Keratinocyte (primary cell): ENCODE measurements around the gene SDK1. TPM values are rescaled to one million over a fixed set of nuclear protein-coding genes. Genes with fewer than 3 reads are reported as not detected.

ENCODE experiments used
- DNase-seq: peaks from one replicate; pipeline ENCODE4 v3.0.0-alpha.2; 2011; ENCODE audit warnings: low read depth, missing footprints, low spot score
- FAIRE-seq: peaks from 2 replicates; lab custom pipeline; 2011; peaks lifted over from hg19 to GRCh38; lab: Jason Lieb, UNC
- H2AFZ ChIP-seq: 2 replicates; pipeline ENCODE4 v1.6.0; 2012; ENCODE audit warnings: low read length, control low read depth, inconsistent platforms; ENCODE audit not compliant: control insufficient read depth
- H3K27ac ChIP-seq: 2 replicates; pipeline ENCODE4 v1.5.1; 2011; ENCODE audit warnings: low read length; ENCODE audit not compliant: control insufficient read depth, insufficient read depth
- H3K27me3 ChIP-seq: 3 replicates; pipeline ENCODE4 v1.6.0; 2011; ENCODE audit warnings: low read length; ENCODE audit not compliant: control insufficient read depth, insufficient read depth; ENCODE audit errors: extremely low read depth
- H3K36me3 ChIP-seq, 2 experiments: 2 replicates in 1 of 2; 3 replicates in 1 of 2; pipeline ENCODE4 v1.5.1; 2011; ENCODE audit warnings: low read length in 2 of 2, mild to moderate bottlenecking in 1 of 2; ENCODE audit not compliant: control insufficient read depth in 2 of 2, insufficient read depth in 2 of 2; ENCODE audit errors: extremely low read depth in 1 of 2
- H3K4me1 ChIP-seq: 3 replicates; pipeline ENCODE4 v1.5.1; 2011; ENCODE audit warnings: low read length; ENCODE audit not compliant: control insufficient read depth, insufficient read depth; ENCODE audit errors: extremely low read depth
- H3K4me2 ChIP-seq: 3 replicates; pipeline ENCODE4 v1.6.0; 2011; ENCODE audit warnings: low read depth, low read length; ENCODE audit not compliant: control insufficient read depth, insufficient read depth; ENCODE audit errors: extremely low read depth
- H3K4me3 ChIP-seq, 3 experiments: fragments of 200-600 bp in 1 of 3; sonication (generic) in 1 of 3; 2 replicates in 2 of 3; 3 replicates in 1 of 3; pipeline ENCODE4 v1.5.1; 2011 to 2016; ENCODE audit warnings: low read length in 3 of 3, mild to moderate bottlenecking in 3 of 3, control low read depth in 2 of 3, inconsistent platforms in 1 of 3, low read depth in 1 of 3, mixed read lengths in 1 of 3, mixed run types in 1 of 3, moderate library complexity in 1 of 3; ENCODE audit not compliant: control insufficient read depth in 2 of 3, insufficient read depth in 2 of 3; ENCODE audit errors: extremely low read depth in 1 of 3
- H3K79me2 ChIP-seq: 2 replicates; pipeline ENCODE4 v1.6.0; 2012; ENCODE audit warnings: low read length; ENCODE audit not compliant: control insufficient read depth, insufficient read depth
- H3K9ac ChIP-seq: 3 replicates; pipeline ENCODE4 v1.6.0; 2011; ENCODE audit warnings: low read length; ENCODE audit not compliant: control insufficient read depth, insufficient read depth; ENCODE audit errors: extremely low read depth
- H3K9me1 ChIP-seq: 3 replicates; pipeline ENCODE4 v1.6.0; 2011; ENCODE audit warnings: low read length; ENCODE audit not compliant: control insufficient read depth, insufficient read depth; ENCODE audit errors: extremely low read depth
- H3K9me3 ChIP-seq: 2 replicates; pipeline ENCODE4 v1.5.1; 2012; ENCODE audit warnings: low read depth, low read length; ENCODE audit not compliant: control insufficient read depth
- H4K20me1 ChIP-seq: 3 replicates; pipeline ENCODE4 v1.6.0; 2011; ENCODE audit warnings: low read length; ENCODE audit not compliant: control insufficient read depth, insufficient read depth; ENCODE audit errors: extremely low read depth
- EZH2 ChIP-seq: IDR thresholded peaks from one replicate; pipeline ENCODE4 v1.6.1; 2012; ENCODE audit warnings: inconsistent platforms, mild to moderate bottlenecking, low read length, moderate library complexity
- dilution Hi-C: fragments of 300-500 bp; cut with MboI; formaldehyde crosslinking; loops from one replicate; pipeline ENCODE4 v1.7.0; 2020; ENCODE audit warnings: low sequenced_read_pairs; ENCODE audit not compliant: extremely low pct_ligation_motif_present
- polyA plus RNA-seq, 5 experiments: library from polyadenylated mRNA; depleted of rRNA in 3 of 5; stranded (reverse) in 3 of 5; stranded (forward) in 1 of 5; unstranded in 1 of 5; fragments of >200 nt; gene quantifications; 1 replicate in 1 of 5; 2 replicates in 3 of 5; 3 replicates in 1 of 5; pipeline versions ENCODE4 v1.2.1 to v1.2.3, GENCODE V29; 2011 to 2012; ENCODE audit warnings: missing spikeins in 2 of 5, low read depth in 1 of 5, low replicate concordance in 1 of 5
- TF ChIP-seq, protein P1 (sequence below), 3 experiments: IDR thresholded peaks in 1 of 3; conservative IDR thresholded peaks in 1 of 3; optimal IDR thresholded peaks in 1 of 3; 2 replicates in 2 of 3; 3 replicates in 1 of 3; pipeline versions ENCODE3 to v1.5.1; 2011; ENCODE audit warnings: low read length in 3 of 3, mild to moderate bottlenecking in 3 of 3, moderate library complexity in 2 of 3, control low read depth in 1 of 3, inconsistent platforms in 1 of 3; ENCODE audit not compliant: insufficient read depth in 2 of 3; ENCODE audit errors: extremely low read depth in 1 of 3

Gene SDK1
- polyA plus RNA-seq, 1 donor (not counting 4 experiments of a cell fraction or from before 2014, with no cell fraction given): 0.66 TPM

DNA sequence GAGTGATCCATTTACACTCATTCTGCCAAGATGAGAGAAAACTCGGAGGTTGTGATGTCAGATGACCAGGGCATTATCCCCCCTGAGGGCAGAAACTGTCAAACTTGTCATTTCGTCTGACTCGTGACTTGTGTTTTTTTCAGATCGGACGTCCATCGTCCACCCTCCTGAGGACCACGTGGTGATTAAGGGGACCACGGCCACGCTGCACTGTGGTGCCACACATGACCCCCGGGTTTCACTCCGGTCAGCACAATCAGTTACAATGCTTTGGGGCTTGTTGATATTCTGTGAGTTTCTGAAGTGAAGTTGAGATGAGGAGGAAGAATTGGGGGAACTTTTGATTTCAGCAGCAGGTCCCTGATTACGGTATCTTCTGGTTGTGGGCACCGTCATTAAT, 670.3 kb downstream of the SDK1 start:
- H3K9me1 ChIP-seq: no peaks in the 10 kb centered on the region
- dilution Hi-C loops: no loop called here
- H3K79me2 ChIP-seq: no peaks in the 10 kb centered on the region
- H3K27me3 ChIP-seq: no peaks in the 10 kb centered on the region
- DNase-seq (no peak), FAIRE-seq (no peak)
- no peak overlapping the region for H3K4me3 ChIP-seq
- no peaks in the 10 kb centered on the region for H3K4me1 ChIP-seq
- H3K36me3 ChIP-seq: peaks cover 0 to 9% of the 10 kb centered on the region in 2 experiments
- H4K20me1 ChIP-seq: no peaks in the 10 kb centered on the region
- TF ChIP-seq, protein P1, sequence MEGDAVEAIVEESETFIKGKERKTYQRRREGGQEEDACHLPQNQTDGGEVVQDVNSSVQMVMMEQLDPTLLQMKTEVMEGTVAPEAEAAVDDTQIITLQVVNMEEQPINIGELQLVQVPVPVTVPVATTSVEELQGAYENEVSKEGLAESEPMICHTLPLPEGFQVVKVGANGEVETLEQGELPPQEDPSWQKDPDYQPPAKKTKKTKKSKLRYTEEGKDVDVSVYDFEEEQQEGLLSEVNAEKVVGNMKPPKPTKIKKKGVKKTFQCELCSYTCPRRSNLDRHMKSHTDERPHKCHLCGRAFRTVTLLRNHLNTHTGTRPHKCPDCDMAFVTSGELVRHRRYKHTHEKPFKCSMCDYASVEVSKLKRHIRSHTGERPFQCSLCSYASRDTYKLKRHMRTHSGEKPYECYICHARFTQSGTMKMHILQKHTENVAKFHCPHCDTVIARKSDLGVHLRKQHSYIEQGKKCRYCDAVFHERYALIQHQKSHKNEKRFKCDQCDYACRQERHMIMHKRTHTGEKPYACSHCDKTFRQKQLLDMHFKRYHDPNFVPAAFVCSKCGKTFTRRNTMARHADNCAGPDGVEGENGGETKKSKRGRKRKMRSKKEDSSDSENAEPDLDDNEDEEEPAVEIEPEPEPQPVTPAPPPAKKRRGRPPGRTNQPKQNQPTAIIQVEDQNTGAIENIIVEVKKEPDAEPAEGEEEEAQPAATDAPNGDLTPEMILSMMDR (optimal IDR thresholded peaks at IDR 0.05 in 1 of 3, IDR thresholded peaks at IDR 0.05 in 1 of 3, conservative IDR thresholded peaks at IDR 0.05 in 1 of 3; ENCODE audit: extremely low read depth in 1 of 3, insufficient read depth in 2 of 3, low read length in 3 of 3): no peak
- no peak for TF ChIP-seq EZH2
- H3K9me3 ChIP-seq: no peaks in the 10 kb centered on the region
- H3K27ac ChIP-seq: no peak overlapping the region
- H3K9ac ChIP-seq: no peak overlapping the region
- H2AFZ ChIP-seq: no peak overlapping the region
- no peak overlapping the region for H3K4me2 ChIP-seq

DNA sequence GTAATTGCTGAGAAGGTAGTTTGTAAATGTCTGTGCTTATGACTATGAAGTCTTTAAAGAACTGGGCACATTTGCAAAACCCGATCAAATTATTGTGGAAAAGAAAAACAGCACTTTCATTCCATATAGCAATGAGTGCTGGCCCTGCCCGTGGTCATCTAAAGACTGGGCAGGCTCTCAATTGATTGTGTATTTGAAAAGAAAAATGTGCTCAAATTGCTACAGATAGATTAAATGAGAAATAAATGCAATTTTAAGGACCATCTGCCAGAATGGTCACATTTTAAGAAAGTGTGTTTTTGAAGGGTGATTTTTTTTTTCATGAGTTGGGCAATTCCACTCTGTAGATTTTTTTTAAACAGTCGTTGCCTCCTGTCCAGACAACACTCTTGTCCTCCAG, 672.2 kb downstream of the SDK1 start:
- no peak overlapping the region for H3K4me3 ChIP-seq
- no peaks in the 10 kb centered on the region for H3K9me1 ChIP-seq
- H3K4me2 ChIP-seq: no peak overlapping the region
- H3K27me3 ChIP-seq: no peaks in the 10 kb centered on the region
- no peaks in the 10 kb centered on the region for H4K20me1 ChIP-seq
- H2AFZ ChIP-seq: no peak overlapping the region
- no peak for TF ChIP-seq EZH2
- TF ChIP-seq, protein P1 (optimal IDR thresholded peaks at IDR 0.05 in 1 of 3, IDR thresholded peaks at IDR 0.05 in 1 of 3, conservative IDR thresholded peaks at IDR 0.05 in 1 of 3; ENCODE audit: extremely low read depth in 1 of 3, insufficient read depth in 2 of 3, low read length in 3 of 3): no peak
- peaks cover 0 to 5% of the 10 kb centered on the region in 2 experiments for H3K36me3 ChIP-seq
- DNase-seq (no peak), FAIRE-seq (no peak)
- no peaks in the 10 kb centered on the region for H3K4me1 ChIP-seq
- H3K79me2 ChIP-seq: no peaks in the 10 kb centered on the region
- no peak overlapping the region for H3K27ac ChIP-seq
- H3K9ac ChIP-seq: no peak overlapping the region
- dilution Hi-C loops: no loop called here
- H3K9me3 ChIP-seq: no peaks in the 10 kb centered on the region
